Activated gamma-delta T cell treated with Interleukin-2 at 50 U/mL for 16 hours (primary cell): Measurements from ENCODE around the gene CHST1.

ENCODE experiments used
- DNase-seq: peaks from one replicate; pipeline ENCODE4 v3.0.0-alpha.2; 2020

Gene CHST1

DNA sequence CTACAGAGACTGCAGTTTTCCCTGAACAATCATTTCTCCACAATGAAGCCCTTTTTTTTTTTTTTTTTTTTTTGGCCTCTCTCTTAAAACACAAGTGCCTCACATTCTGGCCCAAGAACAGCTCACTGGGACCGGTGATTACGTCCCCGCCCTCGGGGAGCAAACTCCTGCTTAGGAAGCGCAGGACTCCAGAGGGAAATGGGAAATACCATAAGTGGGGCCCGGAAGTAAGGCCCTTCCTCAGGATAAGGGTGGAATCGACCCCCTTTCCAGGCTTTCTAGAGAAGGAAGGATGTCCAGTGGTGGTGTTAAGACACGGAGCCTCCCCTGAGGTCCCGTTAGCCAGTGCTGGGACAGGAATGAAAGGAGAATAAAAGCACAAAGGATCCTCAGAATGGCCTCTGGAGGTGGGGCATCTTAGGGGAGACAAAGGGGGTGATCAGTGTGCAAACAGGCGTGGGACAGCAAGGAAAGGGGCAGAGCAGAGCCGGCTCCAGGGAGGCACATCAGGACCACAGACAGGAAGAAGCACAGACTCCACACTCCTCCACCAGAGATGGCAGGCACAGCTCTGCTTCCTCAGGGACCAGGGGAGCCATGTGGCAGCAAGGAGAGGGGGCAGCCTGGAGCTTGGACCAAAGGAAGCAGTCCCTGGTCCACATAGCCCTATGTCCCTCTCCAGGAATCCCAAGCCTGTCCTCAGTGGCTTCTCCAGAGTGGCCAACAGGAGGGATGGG lies 61.3 kb downstream of the CHST1 start:
- no peak for DNase-seq

DNA sequence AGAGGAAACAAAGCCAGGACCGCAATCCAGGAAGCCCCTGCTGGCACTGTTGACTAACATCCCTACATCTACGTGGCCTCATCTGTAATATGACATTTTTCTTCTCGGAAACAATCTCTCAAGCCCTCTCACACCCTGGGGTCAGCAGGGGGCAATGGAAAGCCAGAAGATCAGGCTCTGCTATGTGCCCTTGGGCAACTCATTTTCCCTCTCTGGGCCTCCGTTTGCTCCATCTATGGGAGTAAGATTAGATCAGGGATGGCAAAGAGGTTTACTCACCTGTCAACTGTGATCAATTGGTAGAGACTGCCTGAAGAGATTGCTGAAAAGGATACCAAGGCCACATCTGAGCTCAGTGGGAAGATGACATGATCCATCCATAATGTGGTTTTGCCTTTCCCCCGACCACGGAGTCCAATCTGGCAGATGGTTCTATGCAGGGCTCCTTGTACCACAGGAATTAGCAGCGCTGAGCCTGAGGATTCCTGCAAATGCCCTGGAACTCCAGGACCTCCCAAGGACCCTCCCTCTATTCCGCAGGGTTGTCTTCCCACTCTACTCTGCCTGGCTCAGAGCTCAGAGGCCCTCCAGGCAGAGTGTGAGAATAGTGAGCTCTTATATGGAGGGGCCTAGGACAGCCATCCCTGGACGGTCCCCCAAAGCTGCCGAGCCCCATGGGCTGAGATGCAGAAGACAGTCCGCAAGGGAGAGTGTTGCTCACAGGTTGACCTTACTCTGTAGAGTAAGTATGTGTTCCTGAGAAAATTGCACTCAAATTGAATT lies 66.1 kb downstream of the CHST1 start:
- no peak for DNase-seq
